Upper lobe of left lung (tissue), 6 donors: ENCODE results near the gene TRIM37. TPM values are rescaled to one million over a fixed set of nuclear protein-coding genes. Genes with fewer than 3 reads are reported as not detected.
"Not testable (repeated sequence)": the region's sequence is repeated elsewhere in the genome, so short reads cannot be mapped to it uniquely, and the experiment has no call there.

Experiments used
- ATAC-seq, 2 donors: fragments of 200-7000 bp; cut with Tn5 transposase; one replicate each; pipeline ENCODE4 v1.9.1; 2022; ENCODE audit warnings: mild to moderate bottlenecking in 2 of 2, moderate library complexity in 2 of 2; ENCODE audit not compliant: low FRiP score in 2 of 2
- DNase-seq, 2 donors: peaks; one replicate each; pipeline ENCODE4 v3.0.0-alpha.2; 2019 to 2020
- H3K27ac ChIP-seq, 4 donors: fragments of 200-600 bp; sonication (generic); one replicate each; pipeline ENCODE4 v1.5.1; 2016 to 2019
- H3K27me3 ChIP-seq, 4 donors: fragments of 200-600 bp; sonication (generic); one replicate each; pipeline ENCODE4 v1.5.1; 2017 to 2019
- H3K36me3 ChIP-seq, 4 donors: fragments of 200-600 bp; sonication (generic); one replicate each; pipeline ENCODE4 v1.5.1; 2016 to 2019
- H3K4me1 ChIP-seq, 4 donors: fragments of 200-600 bp; sonication (generic); one replicate each; pipeline ENCODE4 v1.5.1; 2018 to 2019
- H3K4me3 ChIP-seq, 4 donors: fragments of 200-600 bp; sonication (generic); one replicate each; pipeline ENCODE4 v1.5.1; 2017 to 2019; ENCODE audit warnings: mild to moderate bottlenecking in 2 of 4, moderate library complexity in 1 of 4
- H3K9me3 ChIP-seq, 4 donors: fragments of 200-600 bp; sonication (generic); one replicate each; pipeline ENCODE4 v1.5.1; 2018 to 2019
- CTCF ChIP-seq, 6 experiments: fragments of 450-650 bp in 4 of 6; fragments of 200-600 bp in 2 of 6; sonication (generic) in 2 of 6; IDR thresholded peaks; one replicate each; pipeline ENCODE4 v1.5.1; 2016 to 2019; ENCODE audit warnings: antibody characterized with exemption in 6 of 6
- EP300 ChIP-seq, 4 donors: sonication (generic); formaldehyde crosslinking; IDR thresholded peaks; one replicate each; pipeline ENCODE4 v1.5.1; 2017; ENCODE audit warnings: antibody characterized with exemption in 4 of 4, control low read depth in 2 of 4
- POLR2A ChIP-seq, 4 donors: fragments of 450-650 bp; IDR thresholded peaks; one replicate each; pipeline ENCODE4 v1.5.1; 2016 to 2017; ENCODE audit warnings: antibody characterized with exemption in 4 of 4, mild to moderate bottlenecking in 2 of 4
- POLR2AphosphoS5 ChIP-seq, 2 donors: sonication (generic); formaldehyde crosslinking; IDR thresholded peaks; one replicate each; pipeline ENCODE4 v1.5.1; 2017; ENCODE audit warnings: antibody characterized with exemption in 2 of 2
- whole genome bisulfite sequencing, 2 donors: methylation state at CpG; one replicate each; pipeline ENCODE4 v1.1.5; 2017 to 2018; 5-methylcytosine and 5-hydroxymethylcytosine counted together
- total RNA-seq, 6 donors: library from RNA; depleted of rRNA in 4 of 6; stranded (reverse); fragments of >200 nt in 4 of 6; gene quantifications; one replicate each; pipeline versions ENCODE4 v1.1.0 to v1.2.1, GENCODE V29; 2016 to 2021
- donor health status: DM: no; HTN: no; CAD: no; lungs with moderate emphysema.
- donor health status: DM: no; HTN: yes; CAD: no; lungs with severe emphysema.

The TRIM37 gene
- total RNA-seq, 6 donors from 2014 or later = 13.0 to 30.4 (median 21.5) TPM

GRCh38 chr17:59093702-59094231 is 12.9 kb downstream of the TRIM37 start:
- peaks cover 2 to 16% (median 12%) of the 10 kb centered on the region in 4 donors for H3K36me3 ChIP-seq
- H3K4me3 ChIP-seq = no peak overlapping the region
- no peaks in the 10 kb centered on the region for H3K9me3 ChIP-seq
- ATAC-seq (peak; percentile 80 to 91), DNase-seq (peak in 1 of 2 donors; percentile 65)
- TF ChIP-seq POLR2AphosphoS5 (IDR thresholded peaks at IDR 0.05) = peak; percentile 49 to 66
- no peak for TF ChIP-seq POLR2A (IDR thresholded peaks at IDR 0.05)
- H3K27me3 ChIP-seq = no peaks in the 10 kb centered on the region
- 40 to 50% methylated on average over 8 of the region's 8 CpGs for WGBS, 2 donors
- H3K27ac ChIP-seq = peak overlapping the region; percentile 21 to 59 (median 44)
- peaks cover 0 to 15% (median 9%) of the 10 kb centered on the region in 4 donors for H3K4me1 ChIP-seq

- TF ChIP-seq EP300 (IDR thresholded peaks at IDR 0.05) (no peak), POLR2AphosphoS5 (IDR thresholded peaks at IDR 0.05) (no peak), CTCF (IDR thresholded peaks at IDR 0.05) (no peak), POLR2A (IDR thresholded peaks at IDR 0.05) (no peak)
- DNase-seq (no peak), ATAC-seq (peak in 1 of 2 donors; percentile 46)
- Histone ChIP-seq H3K9me3 (no peaks in the 10 kb centered on the region), H3K27me3 (no peaks in the 10 kb centered on the region), H3K4me3 (no peak overlapping the region), H3K4me1 (peaks cover 0 to 15% (median 9%) of the 10 kb centered on the region in 4 donors), H3K27ac (peak overlapping the region; percentile 21 to 59 (median 40)), H3K36me3 (peaks cover 2 to 21% (median 16%) of the 10 kb centered on the region in 4 donors)
- WGBS, 2 donors = 39 to 57% methylated on average over 4 of the region's 4 CpGs
These were observed 13.5 kb downstream of the TRIM37 start for GRCh38 chr17:59093145-59093701.

- peaks cover 0 to 15% (median 9%) of the 10 kb centered on the region in 4 donors for H3K4me1 ChIP-seq
- not testable (repeated sequence) for H3K27me3 ChIP-seq, H3K4me3 ChIP-seq, DNase-seq, ATAC-seq, H3K27ac ChIP-seq, H3K9me3 ChIP-seq
- 96 to 98% methylated on average over 12 of the region's 12 CpGs for WGBS, 2 donors
- peaks cover 2 to 29% (median 20%) of the 10 kb centered on the region in 4 donors for H3K36me3 ChIP-seq
These were observed 16.1 kb downstream of the TRIM37 start for GRCh38 chr17:59090593-59090992.

- ATAC-seq = no peak
These were observed 22.5 kb downstream of the TRIM37 start for GRCh38 chr17:59084154-59084553.

GRCh38 chr17:59074494-59074893 is 32.2 kb downstream of the TRIM37 start:
- H3K27me3 ChIP-seq = no peaks in the 10 kb centered on the region
- peaks cover 4 to 74% (median 29%) of the 10 kb centered on the region in 4 donors for H3K36me3 ChIP-seq
- no peaks in the 10 kb centered on the region for H3K9me3 ChIP-seq
- ATAC-seq (no peak), DNase-seq (no peak)
- no peak overlapping the region for H3K4me3 ChIP-seq
- TF ChIP-seq POLR2AphosphoS5 (IDR thresholded peaks at IDR 0.05) (no peak), CTCF (IDR thresholded peaks at IDR 0.05) (no peak), EP300 (IDR thresholded peaks at IDR 0.05) (no peak), POLR2A (IDR thresholded peaks at IDR 0.05) (no peak)
- no peaks in the 10 kb centered on the region for H3K4me1 ChIP-seq
- H3K27ac ChIP-seq = no peak overlapping the region

More at GRCh38 chr17:59084154-59084553, 22.5 kb downstream of the TRIM37 start:
- no peak overlapping the region for H3K27ac ChIP-seq
- no peaks in the 10 kb centered on the region for H3K9me3 ChIP-seq
- 95 to 98% methylated on average over 4 of the region's 4 CpGs for WGBS, 2 donors
- no peak for DNase-seq
- no peak for TF ChIP-seq POLR2AphosphoS5 (IDR thresholded peaks at IDR 0.05)
- no peak for TF ChIP-seq EP300 (IDR thresholded peaks at IDR 0.05)
- TF ChIP-seq POLR2A (IDR thresholded peaks at IDR 0.05) = no peak
- TF ChIP-seq CTCF (IDR thresholded peaks at IDR 0.05) = no peak
- no peaks in the 10 kb centered on the region for H3K27me3 ChIP-seq
- no peaks in the 10 kb centered on the region for H3K4me1 ChIP-seq
- no peak overlapping the region for H3K4me3 ChIP-seq
- peaks cover 6 to 47% (median 28%) of the 10 kb centered on the region in 4 donors for H3K36me3 ChIP-seq

GRCh38 chr17:59073972-59074371 is 32.7 kb downstream of the TRIM37 start:
- ATAC-seq = no peak
- no peaks in the 10 kb centered on the region for H3K4me1 ChIP-seq
- no peaks in the 10 kb centered on the region for H3K27me3 ChIP-seq
- H3K9me3 ChIP-seq = no peaks in the 10 kb centered on the region
- WGBS, 2 donors = 96 to 100% methylated on average over 1 of the region's 1 CpG
- no peak overlapping the region for H3K27ac ChIP-seq
- TF ChIP-seq CTCF (IDR thresholded peaks at IDR 0.05) (no peak), POLR2A (IDR thresholded peaks at IDR 0.05) (no peak), EP300 (IDR thresholded peaks at IDR 0.05) (no peak), POLR2AphosphoS5 (IDR thresholded peaks at IDR 0.05) (no peak)
- H3K36me3 ChIP-seq = peaks cover 0 to 74% (median 24%) of the 10 kb centered on the region in 4 donors
- no peak for DNase-seq
- H3K4me3 ChIP-seq = no peak overlapping the region
